ENCODE results near the gene COA3. TPM values are rescaled to one million over a fixed set of nuclear protein-coding genes. Genes with fewer than 3 reads are reported as not detected.

The COA3 gene
- polyA plus RNA-seq, 1 donor (not counting 4 experiments of a cell fraction or from before 2014, with no cell fraction given): 97.8 TPM

GRCh38 chr17:42846594-42847280 is 48.2 kb upstream of the COA3 start:
- no peak overlapping the region for H3K9ac ChIP-seq (ENCODE audit: control insufficient read depth, extremely low read depth, insufficient read depth, low read length)
- FAIRE-seq (no peak), DNase-seq (ENCODE audit: low read depth, low spot score) (no peak)
- dilution Hi-C loops (cut with MboI; ENCODE audit: extremely low pct_ligation_motif_present, low sequenced_read_pairs): loop anchor here (25.0 kb wide), 1 partner anchor 91 kb away; no protein-coding TSS in a partner anchor
- H3K36me3 ChIP-seq (ENCODE audit: control insufficient read depth in 2 of 2, extremely low read depth in 1 of 2, insufficient read depth in 2 of 2, low read length in 2 of 2): peaks cover 25 to 30% of the 10 kb centered on the region in 2 experiments
- peaks cover 3% of the 10 kb centered on the region for H4K20me1 ChIP-seq (ENCODE audit: control insufficient read depth, extremely low read depth, insufficient read depth, low read length)
- no peak for TF ChIP-seq EZH2 (IDR thresholded peaks at IDR 0.05; ENCODE audit: low read length)
- H3K27me3 ChIP-seq (ENCODE audit: control insufficient read depth, extremely low read depth, insufficient read depth, low read length): no peaks in the 10 kb centered on the region
- H3K27ac ChIP-seq (ENCODE audit: control insufficient read depth, insufficient read depth, low read length): no peak overlapping the region
- no peak overlapping the region for H2AFZ ChIP-seq (ENCODE audit: control insufficient read depth, low read length)
- no peaks in the 10 kb centered on the region for H3K9me3 ChIP-seq (ENCODE audit: control insufficient read depth, low read depth, low read length)
- H3K4me1 ChIP-seq (ENCODE audit: control insufficient read depth, extremely low read depth, insufficient read depth, low read length): no peaks in the 10 kb centered on the region
- H3K4me2 ChIP-seq (ENCODE audit: control insufficient read depth, extremely low read depth, insufficient read depth, low read depth, low read length): no peak overlapping the region
- no peaks in the 10 kb centered on the region for H3K79me2 ChIP-seq (ENCODE audit: control insufficient read depth, insufficient read depth, low read length)
- no peak overlapping the region for H3K4me3 ChIP-seq (ENCODE audit: control insufficient read depth in 2 of 3, extremely low read depth in 1 of 3, insufficient read depth in 2 of 3, low read depth in 1 of 3, low read length in 3 of 3)
- no peaks in the 10 kb centered on the region for H3K9me1 ChIP-seq (ENCODE audit: control insufficient read depth, extremely low read depth, insufficient read depth, low read length)

- Histone ChIP-seq H3K4me3 (ENCODE audit: control insufficient read depth in 2 of 3, extremely low read depth in 1 of 3, insufficient read depth in 2 of 3, low read depth in 1 of 3, low read length in 3 of 3) (no peak overlapping the region), H3K9ac (ENCODE audit: control insufficient read depth, extremely low read depth, insufficient read depth, low read length) (no peak overlapping the region), H2AFZ (ENCODE audit: control insufficient read depth, low read length) (no peak overlapping the region), H3K4me2 (ENCODE audit: control insufficient read depth, extremely low read depth, insufficient read depth, low read depth, low read length) (no peak overlapping the region), H3K9me1 (ENCODE audit: control insufficient read depth, extremely low read depth, insufficient read depth, low read length) (no peaks in the 10 kb centered on the region), H3K9me3 (ENCODE audit: control insufficient read depth, low read depth, low read length) (no peaks in the 10 kb centered on the region), H4K20me1 (ENCODE audit: control insufficient read depth, extremely low read depth, insufficient read depth, low read length) (peaks cover 3% of the 10 kb centered on the region), H3K79me2 (ENCODE audit: control insufficient read depth, insufficient read depth, low read length) (no peaks in the 10 kb centered on the region), H3K4me1 (ENCODE audit: control insufficient read depth, extremely low read depth, insufficient read depth, low read length) (no peaks in the 10 kb centered on the region), H3K27ac (ENCODE audit: control insufficient read depth, insufficient read depth, low read length) (no peak overlapping the region), H3K27me3 (ENCODE audit: control insufficient read depth, extremely low read depth, insufficient read depth, low read length) (no peaks in the 10 kb centered on the region), H3K36me3 (ENCODE audit: control insufficient read depth in 2 of 2, extremely low read depth in 1 of 2, insufficient read depth in 2 of 2, low read length in 2 of 2) (peaks cover 29 to 34% of the 10 kb centered on the region in 2 experiments)
- TF ChIP-seq CTCF (optimal IDR thresholded peaks at IDR 0.05 in 1 of 3, IDR thresholded peaks at IDR 0.05 in 1 of 3, conservative IDR thresholded peaks at IDR 0.05 in 1 of 3; ENCODE audit: extremely low read depth in 1 of 3, insufficient read depth in 2 of 3, low read length in 3 of 3) (no peak), EZH2 (IDR thresholded peaks at IDR 0.05; ENCODE audit: low read length) (no peak)
- DNase-seq (ENCODE audit: low read depth, low spot score): no peak
- FAIRE-seq: no peak
- dilution Hi-C loops (cut with MboI; ENCODE audit: extremely low pct_ligation_motif_present, low sequenced_read_pairs): loop anchor here (25.0 kb wide), 1 partner anchor 91 kb away; no protein-coding TSS in a partner anchor
Observed at GRCh38 chr17:42845918-42846593, 47.6 kb upstream of the COA3 start.

Data from keratinocyte (primary cell).